Hepatocyte (in vitro differentiated cells): ENCODE measurements around the gene MMP28. TPM values are rescaled to one million over a fixed set of nuclear protein-coding genes. Genes with fewer than 3 reads are reported as not detected.

Experiments
- DNase-seq: peaks from one replicate; pipeline ENCODE4 v3.0.0-alpha.2; 2016; ENCODE audit warnings: low spot score
- H2AFZ ChIP-seq: fragments of 200-600 bp; sonication (generic); 2 replicates; pipeline ENCODE4 v1.6.0; 2016; ENCODE audit warnings: antibody characterized with exemption, mild to moderate bottlenecking
- H3K27ac ChIP-seq: fragments of 200-600 bp; sonication (generic); 2 replicates; pipeline ENCODE4 v1.5.1; 2016; ENCODE audit warnings: mild to moderate bottlenecking
- H3K27me3 ChIP-seq: fragments of 200-600 bp; sonication (generic); 2 replicates; pipeline ENCODE4 v1.6.1; 2016
- H3K36me3 ChIP-seq: fragments of 200-600 bp; sonication (generic); replicated peaks from 2 replicates; pipeline ENCODE4 v1.5.1; 2016; ENCODE audit warnings: low read depth; ENCODE audit not compliant: insufficient read depth
- H3K4me1 ChIP-seq: fragments of 200-600 bp; sonication (generic); 2 replicates; pipeline ENCODE4 v1.5.1; 2016; ENCODE audit warnings: mild to moderate bottlenecking, moderate library complexity; ENCODE audit not compliant: insufficient read depth
- H3K4me2 ChIP-seq: fragments of 200-600 bp; sonication (generic); 2 replicates; pipeline ENCODE4 v1.6.0; 2016
- H3K4me3 ChIP-seq: fragments of 200-600 bp; sonication (generic); 2 replicates; pipeline ENCODE4 v1.5.1; 2016; ENCODE audit warnings: mild to moderate bottlenecking
- H3K79me2 ChIP-seq: fragments of 200-600 bp; sonication (generic); 2 replicates; pipeline ENCODE4 v1.6.0; 2017; ENCODE audit warnings: mild to moderate bottlenecking
- H3K9me2 ChIP-seq: fragments of 200-600 bp; sonication (generic); replicated peaks from 2 replicates; pipeline ENCODE4 v1.6.0; 2017; ENCODE audit warnings: mild to moderate bottlenecking; ENCODE audit not compliant: insufficient read depth
- H3K9me3 ChIP-seq: fragments of 200-600 bp; sonication (generic); 2 replicates; pipeline ENCODE4 v1.5.1; 2016; ENCODE audit warnings: low read depth, mild to moderate bottlenecking
- H4K20me1 ChIP-seq: fragments of 200-600 bp; sonication (generic); 2 replicates; pipeline ENCODE4 v1.6.0; 2016; ENCODE audit warnings: mild to moderate bottlenecking; ENCODE audit not compliant: insufficient read depth, poor library complexity, severe bottlenecking
- EZH2 ChIP-seq: fragments of 200-600 bp; sonication (generic); IDR thresholded peaks from 2 replicates; pipeline ENCODE4 v1.6.1; 2016; ENCODE audit warnings: antibody characterized with exemption, mild to moderate bottlenecking, borderline replicate concordance
- EZH2phosphoT487 ChIP-seq: fragments of 200-600 bp; sonication (generic); IDR thresholded peaks from one replicate; pipeline ENCODE4 v1.6.1; 2018; ENCODE audit warnings: antibody characterized with exemption, mild to moderate bottlenecking, low read depth, moderate library complexity; ENCODE audit not compliant: unreplicated experiment, severe bottlenecking
- WGBS: methylation state at CpG from one replicate; pipeline ENCODE4 v1.1.6; 2016; ENCODE audit warnings: low lambda C conversion rate; ENCODE audit errors: missing lambda C conversion rate; 5-methylcytosine and 5-hydroxymethylcytosine counted together
- polyA plus RNA-seq: library from polyadenylated mRNA; unstranded; fragments of >200 nt; fragmentation: Nextera tagmentation; extraction: Ambion mirVana; gene quantifications from 2 replicates; pipeline ENCODE4 v1.2.1, GENCODE V29; 2016
- total RNA-seq: library from RNA; depleted of rRNA; stranded (reverse); fragments of >200 nt; gene quantifications from 2 replicates; pipeline ENCODE4 v1.2.3, GENCODE V29; 2014
- TF ChIP-seq, protein P1 (sequence below): fragments of 200-600 bp; sonication (generic); IDR thresholded peaks from 2 replicates; pipeline ENCODE4 v1.5.1; 2016; ENCODE audit warnings: antibody characterized with exemption, mild to moderate bottlenecking; ENCODE audit not compliant: poor library complexity

MMP28 gene
- total and polyA plus RNA-seq, 2 experiments from 2014 or later = 12.0 to 18.0 TPM

DNA sequence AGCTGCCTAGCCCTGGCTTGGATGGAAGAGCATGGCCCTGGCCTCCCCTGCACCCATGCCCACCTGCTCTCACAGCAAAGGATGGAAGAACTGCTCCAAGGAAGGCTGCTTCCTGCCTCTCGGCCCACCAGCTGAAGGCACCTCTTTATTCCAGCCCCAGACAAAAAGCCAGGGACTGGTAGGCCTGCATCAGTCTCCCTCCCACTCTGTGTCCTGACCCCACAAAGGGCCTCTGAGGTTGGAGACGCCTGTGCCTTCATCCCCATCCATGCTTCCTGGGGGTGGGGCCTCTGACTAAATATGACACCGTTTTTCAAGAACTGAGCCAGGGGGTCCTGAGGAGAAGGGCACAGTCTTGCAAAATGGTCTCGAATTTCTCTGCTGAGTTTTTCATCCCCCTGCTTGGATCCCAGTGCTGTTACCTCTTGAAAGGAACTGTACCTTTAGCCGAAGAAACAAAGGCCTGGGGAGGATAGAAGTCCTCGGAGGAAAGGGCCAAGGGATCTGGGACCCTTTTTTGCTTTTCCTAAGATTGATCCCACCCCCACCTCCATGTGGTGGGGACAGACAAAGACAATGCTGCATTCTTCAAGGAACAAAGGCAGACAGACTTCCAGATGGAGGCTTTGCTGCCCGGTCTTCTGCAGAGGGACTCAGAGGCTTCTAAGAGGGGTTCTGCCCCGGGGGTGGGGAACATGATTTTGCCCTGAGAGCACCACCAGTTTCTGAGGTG, 29.5 kb downstream of the MMP28 start:
- Histone ChIP-seq H3K27ac (no peak overlapping the region), H2AFZ (no peak overlapping the region), H3K4me1 (peaks cover 13% of the 10 kb centered on the region), H3K4me2 (no peak overlapping the region), H3K4me3 (no peak overlapping the region), H3K27me3 (no peaks in the 10 kb centered on the region), H3K36me3 (no peaks in the 10 kb centered on the region), H3K9me2 (no peaks in the 10 kb centered on the region), H3K9me3 (no peaks in the 10 kb centered on the region), H4K20me1 (no peaks in the 10 kb centered on the region), H3K79me2 (no peaks in the 10 kb centered on the region)
- DNase-seq = no peak
- 73% methylated on average over 8 of the region's 8 CpGs for WGBS
- no peak for TF ChIP-seq EZH2
- TF ChIP-seq EZH2phosphoT487 = no peak
- TF ChIP-seq, protein P1, sequence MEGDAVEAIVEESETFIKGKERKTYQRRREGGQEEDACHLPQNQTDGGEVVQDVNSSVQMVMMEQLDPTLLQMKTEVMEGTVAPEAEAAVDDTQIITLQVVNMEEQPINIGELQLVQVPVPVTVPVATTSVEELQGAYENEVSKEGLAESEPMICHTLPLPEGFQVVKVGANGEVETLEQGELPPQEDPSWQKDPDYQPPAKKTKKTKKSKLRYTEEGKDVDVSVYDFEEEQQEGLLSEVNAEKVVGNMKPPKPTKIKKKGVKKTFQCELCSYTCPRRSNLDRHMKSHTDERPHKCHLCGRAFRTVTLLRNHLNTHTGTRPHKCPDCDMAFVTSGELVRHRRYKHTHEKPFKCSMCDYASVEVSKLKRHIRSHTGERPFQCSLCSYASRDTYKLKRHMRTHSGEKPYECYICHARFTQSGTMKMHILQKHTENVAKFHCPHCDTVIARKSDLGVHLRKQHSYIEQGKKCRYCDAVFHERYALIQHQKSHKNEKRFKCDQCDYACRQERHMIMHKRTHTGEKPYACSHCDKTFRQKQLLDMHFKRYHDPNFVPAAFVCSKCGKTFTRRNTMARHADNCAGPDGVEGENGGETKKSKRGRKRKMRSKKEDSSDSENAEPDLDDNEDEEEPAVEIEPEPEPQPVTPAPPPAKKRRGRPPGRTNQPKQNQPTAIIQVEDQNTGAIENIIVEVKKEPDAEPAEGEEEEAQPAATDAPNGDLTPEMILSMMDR = no peak

DNA sequence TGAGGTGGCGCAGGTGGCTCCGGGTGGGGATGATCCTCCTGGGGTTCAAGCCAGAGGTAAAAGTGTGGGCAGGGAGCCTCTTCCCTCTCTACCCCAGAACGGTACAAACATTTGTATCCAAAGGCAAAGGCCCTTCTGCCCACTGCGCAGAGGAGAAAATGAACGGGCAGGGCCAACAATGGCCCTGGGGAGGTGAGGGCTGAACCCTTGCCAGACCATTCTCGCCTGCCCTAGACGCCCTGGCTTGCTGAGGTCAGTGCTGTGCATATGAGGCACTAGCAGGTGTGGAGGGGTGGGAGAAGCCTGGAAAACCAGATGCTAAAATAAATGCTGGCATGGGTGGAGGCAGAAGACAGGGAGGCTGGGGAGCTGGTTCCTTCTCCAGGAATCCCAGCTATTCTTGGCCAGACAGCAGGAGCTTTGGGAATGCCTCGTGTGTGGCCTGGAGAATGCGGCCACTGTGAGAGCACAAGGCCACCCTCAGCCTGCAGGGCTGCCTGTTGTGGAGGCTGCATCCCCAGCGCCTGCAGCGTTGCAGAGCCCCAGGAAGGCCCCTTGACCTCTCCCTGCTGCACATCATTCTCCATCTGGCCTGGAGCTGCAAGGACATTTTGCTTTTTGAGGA, 30.2 kb downstream of the MMP28 start:
- Histone ChIP-seq H3K27me3 (no peaks in the 10 kb centered on the region), H2AFZ (peak overlapping the region; percentile 95), H3K79me2 (no peaks in the 10 kb centered on the region), H3K4me2 (peak overlapping the region; percentile 97), H4K20me1 (no peaks in the 10 kb centered on the region), H3K9me3 (no peaks in the 10 kb centered on the region), H3K36me3 (no peaks in the 10 kb centered on the region), H3K9me2 (no peaks in the 10 kb centered on the region), H3K4me3 (no peak overlapping the region), H3K27ac (no peak overlapping the region), H3K4me1 (peaks cover 13% of the 10 kb centered on the region)
- DNase-seq = no peak
- TF ChIP-seq EZH2 (no peak), EZH2phosphoT487 (no peak)
- TF ChIP-seq, protein P1 = no peak
- 76% methylated on average over 11 of the region's 11 CpGs for WGBS

DNA sequence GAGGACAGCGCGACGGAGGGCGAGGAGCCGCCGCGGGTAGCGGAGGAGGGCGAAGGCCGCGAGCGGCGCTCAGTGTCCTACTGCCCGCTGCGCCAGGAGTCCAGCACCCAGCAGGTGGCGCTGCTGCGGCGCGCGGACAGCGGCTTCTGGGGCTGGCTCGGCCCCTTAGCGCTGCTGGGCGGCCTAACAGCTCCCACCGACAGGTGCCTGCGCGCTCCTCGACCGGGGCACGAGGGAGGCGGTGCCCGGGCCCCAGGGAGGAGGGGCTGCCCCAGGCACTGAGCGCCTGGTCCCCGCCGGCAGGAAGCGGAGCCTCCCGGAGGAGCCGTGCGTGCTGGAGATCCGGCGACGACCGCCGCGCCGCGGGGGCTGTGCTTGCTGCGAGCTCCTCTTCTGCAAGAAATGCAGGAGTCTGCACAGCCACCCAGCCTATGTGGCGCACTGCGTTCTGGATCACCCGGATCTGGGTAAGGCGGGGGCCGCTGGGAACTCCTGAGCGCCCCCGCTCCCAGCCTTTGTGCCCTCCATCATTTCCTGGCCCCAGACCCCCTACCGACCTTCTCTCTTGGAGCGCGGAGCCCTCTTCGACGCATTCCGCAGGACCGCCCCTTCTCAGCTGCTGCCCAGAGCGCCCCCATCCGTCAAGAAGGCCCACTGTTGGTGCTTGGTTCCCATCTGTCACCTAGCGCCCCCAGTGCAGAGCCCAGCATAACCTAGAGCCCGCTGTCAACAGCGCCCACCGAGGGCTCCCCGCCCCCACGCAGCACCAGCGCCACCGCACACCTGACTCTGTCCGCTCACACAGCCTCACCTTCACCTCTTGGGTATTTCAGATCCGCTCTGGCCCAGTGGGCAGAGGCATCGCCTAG, 31.1 kb downstream of the MMP28 start:
- Histone ChIP-seq H3K79me2 (no peaks in the 10 kb centered on the region), H3K4me3 (peak overlapping the region; percentile 60), H3K4me1 (peaks cover 13% of the 10 kb centered on the region), H3K4me2 (peak overlapping the region; percentile 97), H3K9me3 (no peaks in the 10 kb centered on the region), H3K27me3 (no peaks in the 10 kb centered on the region), H3K9me2 (no peaks in the 10 kb centered on the region), H4K20me1 (no peaks in the 10 kb centered on the region), H3K27ac (peak overlapping the region; percentile 51), H3K36me3 (no peaks in the 10 kb centered on the region), H2AFZ (peak overlapping the region; percentile 95)
- DNase-seq = peak; percentile 96
- WGBS = 8% methylated on average over 58 of the region's 75 CpGs
- TF ChIP-seq, protein P1 = peak; percentile 94
- TF ChIP-seq EZH2 = no peak
